Activated CD8-positive, alpha-beta memory T cell treated with anti-CD3 and anti-CD28 coated beads for 1 hour (primary cell): ENCODE measurements around the gene TBC1D20.
A peak's percentile ranks its signal among the peaks of the same experiment; 100 is the strongest.
"Not testable (repeated sequence)": the region's sequence is repeated elsewhere in the genome, so short reads cannot be mapped to it uniquely, and the experiment has no call there.

ENCODE experiments used
- DNase-seq, 2 donors: peaks; one replicate each; pipeline ENCODE4 v3.0.0-alpha.2; 2020; ENCODE audit warnings: low read depth in 1 of 2; ENCODE audit errors: extremely low read depth in 1 of 2

TBC1D20 gene, protein sequence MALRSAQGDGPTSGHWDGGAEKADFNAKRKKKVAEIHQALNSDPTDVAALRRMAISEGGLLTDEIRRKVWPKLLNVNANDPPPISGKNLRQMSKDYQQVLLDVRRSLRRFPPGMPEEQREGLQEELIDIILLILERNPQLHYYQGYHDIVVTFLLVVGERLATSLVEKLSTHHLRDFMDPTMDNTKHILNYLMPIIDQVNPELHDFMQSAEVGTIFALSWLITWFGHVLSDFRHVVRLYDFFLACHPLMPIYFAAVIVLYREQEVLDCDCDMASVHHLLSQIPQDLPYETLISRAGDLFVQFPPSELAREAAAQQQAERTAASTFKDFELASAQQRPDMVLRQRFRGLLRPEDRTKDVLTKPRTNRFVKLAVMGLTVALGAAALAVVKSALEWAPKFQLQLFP

GRCh38 chr20:462199-462991, at the start of gene TBC1D20:
TSS of gene TBC1D20 (minus strand) at chr20:462533. CDS start at chr20:462405, 128 bp downstream.
- DNase-seq, result peak; percentile 56 to 79

DNA sequence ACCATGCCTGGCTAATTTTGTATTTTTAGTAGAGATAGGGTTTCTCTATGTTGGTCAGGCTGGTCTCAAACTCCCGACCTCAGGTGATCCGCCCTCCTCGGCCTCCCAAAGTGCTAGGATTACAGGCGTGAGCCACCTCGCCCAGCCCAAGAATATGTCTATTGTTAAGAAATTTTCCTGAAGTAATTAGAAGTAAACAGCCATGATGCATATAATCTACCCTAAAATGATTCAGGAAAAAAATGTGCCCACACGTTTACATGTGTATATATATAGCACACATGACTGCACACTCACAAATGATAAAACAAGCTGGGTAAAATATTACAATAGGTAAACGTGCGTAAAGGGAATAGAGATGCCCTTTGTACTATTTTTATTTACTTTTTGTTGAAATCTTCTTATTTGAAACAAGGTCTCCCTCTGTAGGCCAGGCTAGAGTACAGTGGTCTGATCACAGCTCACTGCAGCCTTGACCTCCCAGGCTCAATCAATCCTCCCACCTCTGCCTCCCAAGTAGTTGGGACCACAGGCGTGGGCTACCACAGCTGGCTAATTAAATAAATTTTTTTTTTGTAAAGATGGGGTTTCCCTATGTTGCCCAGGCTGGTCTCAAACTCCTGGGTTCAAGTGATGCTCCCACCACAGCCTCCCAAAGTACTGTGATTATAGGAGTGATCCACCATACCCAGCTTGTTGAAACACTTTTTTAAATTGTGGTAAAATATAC, 48.2 kb upstream of the TBC1D20 start:
- not testable (repeated sequence) for DNase-seq

GRCh38 chr20:508364-508787, 46.0 kb upstream of the TBC1D20 start:
- DNase-seq, result not testable (repeated sequence)

- no peak for DNase-seq
These were observed 45.5 kb upstream of the TBC1D20 start for GRCh38 chr20:507761-508332.

DNA sequence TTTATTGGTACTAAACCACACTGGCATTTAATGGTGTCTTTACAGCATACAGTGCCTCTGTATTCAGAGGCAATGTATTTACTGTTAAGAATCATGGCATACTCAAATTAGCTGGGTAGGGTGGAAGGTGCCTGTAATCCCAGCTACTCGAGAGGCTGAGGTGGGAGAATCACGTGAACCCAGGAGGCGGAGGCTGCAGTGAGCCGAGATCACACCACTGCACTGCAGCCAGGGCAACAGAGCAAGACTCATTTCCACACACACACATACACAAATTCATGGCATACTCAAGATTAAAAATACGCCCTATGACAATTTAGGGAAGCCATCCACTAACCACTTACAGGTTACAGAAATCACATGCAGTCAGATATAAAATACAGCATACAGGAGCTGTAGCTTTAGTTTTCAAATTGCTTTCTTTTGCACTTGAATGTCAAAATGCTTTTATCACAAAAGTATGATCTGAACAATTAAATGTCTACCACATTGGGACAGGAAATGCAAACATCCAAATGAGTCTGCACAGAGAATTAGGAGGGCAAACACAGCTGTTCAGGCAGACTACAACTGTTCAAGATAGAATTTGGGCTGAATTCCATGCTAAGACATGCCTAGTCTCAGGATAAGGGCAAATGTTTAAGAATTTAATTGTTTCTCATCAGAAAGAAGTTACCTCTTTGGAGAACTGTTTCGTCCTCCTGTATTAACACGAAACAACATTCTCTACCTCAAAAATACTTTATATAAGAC, 44.8 kb upstream of the TBC1D20 start:
- DNase-seq, result no peak

- DNase-seq, result no peak
These were observed 42.3 kb upstream of the TBC1D20 start for GRCh38 chr20:504632-505075.

DNA sequence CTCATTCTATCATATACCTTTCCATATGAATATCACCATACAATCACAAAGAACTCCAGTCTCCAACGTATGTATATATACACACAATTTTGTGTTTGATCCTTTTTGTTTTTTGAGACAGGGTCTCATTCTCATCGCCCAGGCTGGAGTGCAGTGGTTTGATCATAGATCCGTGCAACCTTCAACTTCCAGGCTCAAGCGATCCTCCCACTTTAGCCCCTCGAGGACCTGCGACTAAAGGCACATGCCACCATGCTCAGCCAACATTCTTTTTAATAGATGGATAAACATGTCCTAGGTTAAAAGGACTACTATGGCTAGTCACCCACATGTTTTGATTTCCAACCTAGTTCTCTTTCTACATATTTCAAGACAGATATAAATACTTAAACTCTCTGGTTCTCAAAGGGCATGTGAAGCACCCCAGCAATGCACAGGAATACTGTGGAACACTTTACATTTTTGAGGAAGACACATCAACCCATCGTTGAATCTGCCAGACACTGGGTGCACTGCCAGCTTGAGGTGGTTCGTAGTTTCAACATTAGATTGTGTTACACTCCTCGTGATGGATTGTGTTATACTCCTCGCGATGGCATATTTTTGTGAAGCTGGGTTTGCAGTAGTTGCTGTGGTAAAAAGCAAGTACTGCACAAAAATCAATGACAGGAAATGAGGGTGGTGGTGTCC, 40.9 kb upstream of the TBC1D20 start:
- DNase-seq, result no peak

DNA sequence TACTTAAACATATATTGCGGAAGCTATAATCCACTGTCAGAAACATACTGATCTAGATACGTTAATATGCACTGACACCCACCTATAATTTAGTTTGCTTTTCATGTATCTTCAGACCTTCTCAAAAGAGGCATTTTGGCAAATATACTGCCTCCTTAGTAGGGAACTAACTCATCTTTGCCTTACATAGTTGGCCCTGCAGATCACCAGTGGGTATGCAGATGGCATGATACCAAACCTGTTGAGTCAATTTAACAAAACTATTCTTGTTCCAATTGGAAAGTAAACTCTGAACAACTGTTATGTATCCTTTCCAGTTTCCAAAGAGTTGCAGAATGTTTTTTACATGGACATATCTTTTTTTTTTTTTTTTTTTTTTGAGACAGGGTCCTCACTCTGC, 35.6 kb upstream of the TBC1D20 start:
- DNase-seq, result no peak

GRCh38 chr20:496126-496696, 33.9 kb upstream of the TBC1D20 start:
- DNase-seq, result no peak

GRCh38 chr20:492159-492558, 29.8 kb upstream of the TBC1D20 start:
- DNase-seq, result no peak

GRCh38 chr20:487655-488054, 25.3 kb upstream of the TBC1D20 start:
- no peak for DNase-seq

- no peak for DNase-seq
These were observed 21.7 kb upstream of the TBC1D20 start for GRCh38 chr20:483815-484644.

DNA sequence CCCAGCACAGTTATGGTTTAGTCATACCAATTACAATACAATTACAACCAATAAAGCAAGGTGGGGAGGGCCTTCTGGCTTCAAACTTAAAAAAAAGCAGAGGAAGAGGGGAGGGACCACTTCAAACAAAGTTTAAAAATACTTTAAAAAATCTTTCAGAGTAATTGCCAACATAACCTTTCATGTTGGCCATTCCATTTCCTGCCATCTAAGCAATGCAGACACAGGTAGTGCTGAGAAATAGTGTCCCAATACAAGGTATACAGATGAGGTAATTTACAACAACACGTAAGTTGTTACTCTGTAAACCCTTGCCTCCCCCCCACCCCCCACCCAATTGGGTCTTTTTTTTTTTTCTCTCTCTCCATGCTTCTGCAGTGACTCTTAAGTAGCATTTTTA, 18.8 kb upstream of the TBC1D20 start:
- no peak for DNase-seq

DNA sequence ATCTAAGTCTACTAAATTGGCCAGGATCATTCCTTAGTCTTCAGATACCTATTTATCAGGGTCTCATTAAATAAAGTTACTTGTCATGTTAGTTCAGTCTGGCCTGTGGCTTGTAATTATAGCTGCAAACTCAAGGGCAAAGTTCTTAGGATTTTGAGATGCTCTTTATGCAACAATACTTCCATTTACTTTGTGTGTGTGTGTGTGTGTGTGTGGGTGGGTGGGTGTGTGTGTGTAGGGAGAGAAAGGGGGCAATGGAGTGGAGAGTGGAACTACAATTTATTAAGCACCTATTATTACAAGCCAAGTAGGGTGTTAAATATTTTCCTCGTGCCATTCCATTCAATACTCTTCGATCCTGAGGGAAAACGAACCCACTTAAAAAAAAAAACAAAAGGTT, 17.7 kb upstream of the TBC1D20 start:
- no peak for DNase-seq

- no peak for DNase-seq
These were observed 17.2 kb upstream of the TBC1D20 start for GRCh38 chr20:479487-479886.

DNA sequence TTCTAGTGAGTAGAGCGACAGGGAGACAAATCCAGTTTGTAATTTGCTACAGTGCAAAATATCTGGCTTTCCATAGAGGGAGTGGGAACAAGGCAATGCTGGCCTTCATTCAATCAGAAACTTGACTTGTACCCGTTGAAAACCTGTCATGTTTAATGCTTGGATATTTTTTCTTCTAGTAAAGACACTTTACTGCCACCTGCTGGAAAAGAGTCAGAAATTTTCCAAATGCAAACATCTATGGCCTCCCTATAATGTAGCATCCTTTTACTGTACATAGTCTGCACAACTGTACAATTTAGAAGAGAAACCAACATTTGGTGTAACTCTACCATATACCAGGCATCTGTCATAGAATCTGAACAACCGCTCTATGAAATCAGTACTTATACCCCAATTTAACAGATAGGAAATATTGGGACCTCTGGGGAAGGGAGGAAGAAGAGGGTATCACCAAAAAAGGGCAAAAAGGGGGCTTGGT, 16.7 kb upstream of the TBC1D20 start:
- no peak for DNase-seq

DNA sequence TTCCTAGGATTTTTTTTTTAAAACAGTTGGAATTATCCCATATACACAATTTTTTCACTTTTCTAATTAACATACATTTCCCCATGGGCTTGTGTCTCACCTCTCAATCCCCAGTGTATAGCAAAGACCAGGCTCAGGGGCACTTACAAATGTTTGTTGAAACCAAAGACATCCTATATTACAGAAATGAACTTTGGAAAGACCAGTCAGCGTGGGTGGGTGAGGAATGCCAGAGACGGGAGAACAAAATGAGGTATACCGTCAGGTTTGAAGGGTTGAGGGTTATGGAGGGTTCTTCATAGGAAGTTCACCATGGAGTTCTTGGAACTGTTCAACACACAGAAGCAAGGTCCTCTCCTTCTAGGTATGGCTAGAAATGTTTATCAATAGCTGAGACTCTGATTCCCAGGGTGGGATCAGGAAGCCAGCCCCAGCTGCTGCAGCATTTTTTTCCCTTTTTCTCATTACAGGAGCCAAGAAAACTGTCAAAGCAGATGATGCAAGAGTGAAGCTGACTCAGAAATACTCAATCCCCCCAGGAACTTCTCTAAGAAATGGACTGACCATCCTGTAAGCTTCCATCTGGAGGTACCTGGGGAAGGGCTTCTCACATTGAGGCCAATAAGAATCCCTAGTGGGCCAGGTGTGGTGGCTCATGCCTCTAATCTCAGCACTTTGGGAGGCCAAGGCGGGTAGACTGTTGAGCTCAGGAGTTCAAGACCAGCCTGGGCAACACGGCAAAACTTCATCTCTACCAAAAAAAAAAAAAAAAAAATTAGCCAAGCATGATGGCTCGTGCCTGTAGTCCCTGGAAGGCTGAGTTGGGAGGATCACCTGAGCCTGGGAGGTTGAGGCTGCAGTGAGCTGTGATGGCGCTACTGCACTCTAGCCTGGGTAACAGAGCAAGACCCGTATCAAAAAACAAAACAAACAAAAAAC, 15.9 kb upstream of the TBC1D20 start:
- DNase-seq, result no peak
